GM10266 (cell line): Measurements from ENCODE around the gene DOC2B.

Experiments used
- DNase-seq: peaks from one replicate; pipeline ENCODE4 v3.0.0; 2012; ENCODE audit errors: extremely low spot score
- CTCF ChIP-seq: IDR thresholded peaks from 2 replicates; pipeline ENCODE4 v1.5.1; 2012; ENCODE audit warnings: mild to moderate bottlenecking, low read depth; ENCODE audit not compliant: control insufficient read depth, insufficient read depth; ENCODE audit errors: missing control alignments

Gene DOC2B

GRCh38 chr17:192666-193425, 11.4 kb upstream of the DOC2B start:
- DNase-seq = no peak
- no peak for TF ChIP-seq CTCF

GRCh38 chr17:189444-189843, 8.0 kb upstream of the DOC2B start:
- no peak for TF ChIP-seq CTCF
- DNase-seq = no peak

GRCh38 chr17:187130-187529, 5.7 kb upstream of the DOC2B start:
- DNase-seq = no peak
- TF ChIP-seq CTCF = no peak

GRCh38 chr17:185445-186138, 4.1 kb upstream of the DOC2B start:
- no peak for TF ChIP-seq CTCF
- no peak for DNase-seq

- no peak for DNase-seq
- no peak for TF ChIP-seq CTCF
These were observed 1.6 kb upstream of the DOC2B start for GRCh38 chr17:183021-183420.

GRCh38 chr17:182050-182751, 751 bp upstream of the DOC2B start:
- DNase-seq = no peak
- TF ChIP-seq CTCF = no peak
